ENCODE results near the gene COPS6.

Gene COPS6

GRCh38 chr7:100049441-100050291, 39.1 kb upstream of the COPS6 start, which contains the start of gene ZSCAN21 (continued):
- TF ChIP-seq ZNF600 (tag by site-specific recombination; IDR thresholded peaks at IDR 0.05) (peak; percentile 58; the same call in 1 of the 2 replicates), TCF7L2 (IDR thresholded peaks at IDR 0.05; ENCODE audit: borderline replicate concordance, low read depth, low read length) (no peak), PRDM4 (tag by site-specific recombination; IDR thresholded peaks at IDR 0.05) (peak; percentile 41; the same call in 1 of the 2 replicates), ZNF157 (tag by site-specific recombination; IDR thresholded peaks at IDR 0.05) (no peak), GLIS1 (tag by site-specific recombination; IDR thresholded peaks at IDR 0.05) (peak; percentile 81), ZNF366 (tag by site-specific recombination; conservative IDR thresholded peaks at IDR 0.05) (0 out of 2 replicates have a peak, but pooled peaks have one; percentile 11), SETDB1 (IDR thresholded peaks at IDR 0.05; ENCODE audit: insufficient read length, low read length) (no peak), ZBTB11 (tag by site-specific recombination; conservative IDR thresholded peaks at IDR 0.05; ENCODE audit: low read depth) (peak; percentile 95), ZNF670 (tag by site-specific recombination; IDR thresholded peaks at IDR 0.05; ENCODE audit: low read depth) (no peak), ZSCAN18 (tag by site-specific recombination; IDR thresholded peaks at IDR 0.05) (no peak), KLF10 (tag by site-specific recombination; IDR thresholded peaks at IDR 0.05) (peak; percentile 90), ZNF416 (tag by site-specific recombination; IDR thresholded peaks at IDR 0.05) (no peak), MZF1 (tag by site-specific recombination; IDR thresholded peaks at IDR 0.05; ENCODE audit: borderline replicate concordance) (no peak), EGR2 (tag by site-specific recombination; IDR thresholded peaks at IDR 0.05; ENCODE audit: low read depth) (peak; percentile 56; the same call in 1 of the 2 replicates), ZIC2 (tag by site-specific recombination; IDR thresholded peaks at IDR 0.05) (peak; percentile 41; the same call in 1 of the 2 replicates), KLF1 (tag by site-specific recombination; IDR thresholded peaks at IDR 0.05) (peak; percentile 84), KLF8 (tag by site-specific recombination; IDR thresholded peaks at IDR 0.05) (peak; percentile 92), ZNF658 (tag by site-specific recombination; IDR thresholded peaks at IDR 0.05) (no peak), ZNF513 (tag by site-specific recombination; IDR thresholded peaks at IDR 0.05) (no peak), GLI2 (tag by site-specific recombination; IDR thresholded peaks at IDR 0.05; ENCODE audit: borderline replicate concordance, low read depth) (no peak), GLIS2 (tag by site-specific recombination; IDR thresholded peaks at IDR 0.05) (peak; percentile 74), ZNF114 (tag by site-specific recombination; IDR thresholded peaks at IDR 0.05) (no peak), ZEB2 (tag by site-specific recombination; IDR thresholded peaks at IDR 0.05) (peak; percentile 93)
- TF ChIP-seq, protein P1, sequence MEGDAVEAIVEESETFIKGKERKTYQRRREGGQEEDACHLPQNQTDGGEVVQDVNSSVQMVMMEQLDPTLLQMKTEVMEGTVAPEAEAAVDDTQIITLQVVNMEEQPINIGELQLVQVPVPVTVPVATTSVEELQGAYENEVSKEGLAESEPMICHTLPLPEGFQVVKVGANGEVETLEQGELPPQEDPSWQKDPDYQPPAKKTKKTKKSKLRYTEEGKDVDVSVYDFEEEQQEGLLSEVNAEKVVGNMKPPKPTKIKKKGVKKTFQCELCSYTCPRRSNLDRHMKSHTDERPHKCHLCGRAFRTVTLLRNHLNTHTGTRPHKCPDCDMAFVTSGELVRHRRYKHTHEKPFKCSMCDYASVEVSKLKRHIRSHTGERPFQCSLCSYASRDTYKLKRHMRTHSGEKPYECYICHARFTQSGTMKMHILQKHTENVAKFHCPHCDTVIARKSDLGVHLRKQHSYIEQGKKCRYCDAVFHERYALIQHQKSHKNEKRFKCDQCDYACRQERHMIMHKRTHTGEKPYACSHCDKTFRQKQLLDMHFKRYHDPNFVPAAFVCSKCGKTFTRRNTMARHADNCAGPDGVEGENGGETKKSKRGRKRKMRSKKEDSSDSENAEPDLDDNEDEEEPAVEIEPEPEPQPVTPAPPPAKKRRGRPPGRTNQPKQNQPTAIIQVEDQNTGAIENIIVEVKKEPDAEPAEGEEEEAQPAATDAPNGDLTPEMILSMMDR (tag by site-specific recombination; IDR thresholded peaks at IDR 0.05), result peak; percentile 89

All from HEK293 (cell line).